Lower leg skin (tissue), 4 donors: Measurements from ENCODE around the gene ATXN3. TPM values are rescaled to one million over a fixed set of nuclear protein-coding genes. Genes with fewer than 3 reads are reported as not detected.

Experiments used
- DNase-seq, 2 donors: peaks; one replicate each; pipeline ENCODE4 v3.0.0-alpha.2; 2019; ENCODE audit warnings: low spot score in 2 of 2
- H3K4me3 ChIP-seq: fragments of 200-600 bp; sonication (generic); 2 replicates; pipeline ENCODE4 v1.5.1; 2017; ENCODE audit warnings: mild to moderate bottlenecking, low read depth; ENCODE audit not compliant: poor library complexity, severe bottlenecking
- POLR2A ChIP-seq, 2 donors: fragments of 450-650 bp; IDR thresholded peaks; one replicate each; pipeline ENCODE4 v1.6.1; 2016 to 2017; ENCODE audit warnings: antibody characterized with exemption in 2 of 2, mild to moderate bottlenecking in 1 of 2, moderate library complexity in 1 of 2
- WGBS, 2 donors: methylation state at CpG; one replicate each; pipeline ENCODE4 v1.1.5; 2018; 5-methylcytosine and 5-hydroxymethylcytosine counted together
- intact Hi-C: fragments of 100-400 bp; cut with DNase I; formaldehyde crosslinking; loops from one replicate; pipeline ENCODE4 v1.15.0; 2023; ENCODE audit warnings: low total_unique reads
- total RNA-seq, 4 donors: library from RNA; depleted of rRNA; stranded (reverse); fragments of >200 nt; gene quantifications; one replicate each; pipeline ENCODE4 v1.1.0, GENCODE V29; 2016
- TF ChIP-seq, protein P1 (sequence below), 3 donors: fragments of 450-650 bp; IDR thresholded peaks; one replicate each; pipeline ENCODE4 v1.5.1; 2016; ENCODE audit warnings: antibody characterized with exemption in 3 of 3, mild to moderate bottlenecking in 3 of 3, moderate library complexity in 2 of 3

The ATXN3 gene
- total RNA-seq, 4 donors from 2014 or later = 34.7 to 57.5 (median 45.4) TPM

DNA sequence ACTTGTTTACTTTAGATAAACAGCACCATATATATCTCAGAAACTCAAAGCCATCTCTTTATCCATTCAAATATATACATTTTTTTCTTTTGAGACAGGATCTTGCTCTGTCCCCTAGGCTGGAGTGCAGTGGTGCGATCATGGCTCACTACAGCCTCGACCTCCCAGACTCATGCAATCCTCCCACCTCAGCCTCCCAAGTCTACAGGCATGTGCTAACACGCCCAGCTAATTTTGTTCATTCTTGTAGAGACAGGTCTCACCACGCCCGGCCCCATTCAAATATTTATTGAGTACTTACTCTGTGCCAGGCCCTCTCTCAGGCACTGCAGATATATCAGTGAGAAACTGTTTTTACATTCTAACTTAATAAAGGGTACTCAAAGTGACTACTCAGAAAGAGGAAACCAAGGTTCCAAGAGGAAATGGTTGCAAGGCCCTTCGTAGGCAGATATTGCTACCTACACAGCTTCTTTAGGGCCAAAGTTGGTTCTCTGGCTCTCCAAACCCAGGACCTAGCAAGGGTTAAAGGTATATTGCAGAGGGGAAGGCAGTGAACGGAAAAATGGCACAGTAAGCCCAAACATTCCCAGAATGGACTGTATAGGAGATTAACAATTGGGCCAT lies 2.9 kb downstream of the ATXN3 start:
- intact Hi-C loops = no loop called here
- WGBS, 2 donors = 80 to 81% methylated on average over 7 of the region's 7 CpGs
- no peak for TF ChIP-seq POLR2A (IDR thresholded peaks at IDR 0.05)
- TF ChIP-seq, protein P1, sequence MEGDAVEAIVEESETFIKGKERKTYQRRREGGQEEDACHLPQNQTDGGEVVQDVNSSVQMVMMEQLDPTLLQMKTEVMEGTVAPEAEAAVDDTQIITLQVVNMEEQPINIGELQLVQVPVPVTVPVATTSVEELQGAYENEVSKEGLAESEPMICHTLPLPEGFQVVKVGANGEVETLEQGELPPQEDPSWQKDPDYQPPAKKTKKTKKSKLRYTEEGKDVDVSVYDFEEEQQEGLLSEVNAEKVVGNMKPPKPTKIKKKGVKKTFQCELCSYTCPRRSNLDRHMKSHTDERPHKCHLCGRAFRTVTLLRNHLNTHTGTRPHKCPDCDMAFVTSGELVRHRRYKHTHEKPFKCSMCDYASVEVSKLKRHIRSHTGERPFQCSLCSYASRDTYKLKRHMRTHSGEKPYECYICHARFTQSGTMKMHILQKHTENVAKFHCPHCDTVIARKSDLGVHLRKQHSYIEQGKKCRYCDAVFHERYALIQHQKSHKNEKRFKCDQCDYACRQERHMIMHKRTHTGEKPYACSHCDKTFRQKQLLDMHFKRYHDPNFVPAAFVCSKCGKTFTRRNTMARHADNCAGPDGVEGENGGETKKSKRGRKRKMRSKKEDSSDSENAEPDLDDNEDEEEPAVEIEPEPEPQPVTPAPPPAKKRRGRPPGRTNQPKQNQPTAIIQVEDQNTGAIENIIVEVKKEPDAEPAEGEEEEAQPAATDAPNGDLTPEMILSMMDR (IDR thresholded peaks at IDR 0.05) = no peak
- no peak for DNase-seq
- no peak overlapping the region for H3K4me3 ChIP-seq

DNA sequence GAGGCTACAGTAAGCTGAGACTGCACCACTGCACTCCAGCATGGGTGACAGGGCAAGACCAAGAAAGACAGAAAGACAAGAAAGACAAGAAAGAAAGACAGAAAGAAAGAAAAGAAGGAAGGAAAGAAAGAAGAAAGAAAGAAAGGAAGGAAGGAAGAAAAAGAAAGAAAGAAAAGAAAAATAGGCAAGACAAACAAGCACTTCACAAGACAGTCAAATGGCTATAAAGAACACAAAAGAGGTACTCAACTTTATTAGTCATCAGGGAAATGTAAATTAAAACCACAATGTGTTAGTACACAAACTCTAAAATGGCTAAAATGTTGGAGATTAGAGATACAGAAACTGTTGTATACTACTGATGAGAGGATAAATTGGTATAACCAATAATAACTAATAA lies 6.6 kb downstream of the ATXN3 start:
- TF ChIP-seq POLR2A (IDR thresholded peaks at IDR 0.05) = no peak
- TF ChIP-seq, protein P1 (IDR thresholded peaks at IDR 0.05) = no peak
- DNase-seq = no peak
- no peak overlapping the region for H3K4me3 ChIP-seq
- intact Hi-C loops = no loop called here

DNA sequence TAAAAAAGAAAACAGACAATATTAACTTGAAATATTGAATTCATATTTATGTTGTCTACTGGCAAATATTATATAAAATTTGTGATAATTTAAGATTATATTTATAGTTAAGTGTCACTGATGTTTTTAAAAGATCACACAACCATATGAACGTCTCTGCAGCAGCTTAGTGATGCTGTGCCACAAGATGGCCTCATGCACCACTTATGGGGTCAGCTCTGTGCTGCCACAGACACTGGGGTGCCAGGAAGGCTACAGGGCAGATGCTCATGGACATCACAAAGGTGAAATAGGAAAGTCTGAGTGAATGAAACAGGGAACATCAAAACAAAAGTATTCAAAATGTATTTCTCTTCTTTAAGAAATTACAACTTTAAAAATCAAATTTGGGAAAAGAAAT lies 13.1 kb downstream of the ATXN3 start:
- TF ChIP-seq, protein P1 (IDR thresholded peaks at IDR 0.05) = no peak
- TF ChIP-seq POLR2A (IDR thresholded peaks at IDR 0.05) = no peak
- WGBS, 2 donors = 41 to 47% methylated on average over 1 of the region's 1 CpG

DNA sequence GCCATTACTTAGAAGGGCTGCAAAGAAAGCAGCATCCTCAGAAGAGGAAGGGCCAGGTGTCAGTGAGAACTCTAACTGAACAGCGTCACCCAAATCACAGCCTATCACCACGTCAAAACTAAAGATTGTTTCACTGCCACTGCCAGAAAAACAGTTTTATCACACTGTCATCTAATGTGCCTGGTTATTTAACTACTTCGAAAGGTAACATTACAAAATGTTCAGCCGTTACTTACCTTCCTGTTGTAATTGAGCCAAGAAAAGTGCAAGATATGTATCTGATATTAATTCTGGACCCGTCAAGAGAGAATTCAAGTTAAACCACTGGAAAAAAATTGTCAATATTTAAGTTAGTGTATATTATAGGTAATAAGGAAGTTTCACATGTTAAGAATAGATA lies 17.9 kb downstream of the ATXN3 start:
- no peak for TF ChIP-seq POLR2A (IDR thresholded peaks at IDR 0.05)
- TF ChIP-seq, protein P1 (IDR thresholded peaks at IDR 0.05) = no peak
- 87 to 90% methylated on average over 5 of the region's 5 CpGs for WGBS, 2 donors
- DNase-seq = no peak
- no peak overlapping the region for H3K4me3 ChIP-seq
- intact Hi-C loops = no loop called here

More for the DNA sequence above, 13.1 kb downstream of the ATXN3 start:
- H3K4me3 ChIP-seq = no peak overlapping the region
- DNase-seq = no peak
- intact Hi-C loops = no loop called here

DNA sequence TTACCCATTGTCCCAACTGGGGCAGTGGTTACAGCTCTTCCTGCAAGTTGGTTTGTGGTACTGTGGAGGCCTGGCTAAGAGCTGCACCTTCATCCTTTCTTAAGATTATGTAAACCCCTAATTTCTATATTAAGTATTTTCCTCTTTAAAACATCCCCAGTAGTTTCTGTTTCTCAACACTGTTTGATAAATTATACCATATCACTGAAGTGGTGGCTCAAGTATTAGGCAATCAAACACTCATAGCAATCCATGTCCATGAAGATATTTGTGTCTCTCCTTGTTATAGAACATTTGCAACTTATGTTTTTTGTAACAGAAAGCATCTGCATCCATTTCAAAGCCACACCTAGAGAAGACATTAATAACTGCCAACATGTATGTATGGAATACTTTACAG lies 31.8 kb downstream of the ATXN3 start:
- no peak for DNase-seq
- intact Hi-C loops = no loop called here
- no peak for TF ChIP-seq POLR2A (IDR thresholded peaks at IDR 0.05)
- TF ChIP-seq, protein P1 (IDR thresholded peaks at IDR 0.05) = no peak
- no peak overlapping the region for H3K4me3 ChIP-seq
